ENCODE measurements around the gene SLC25A17.
A peak's percentile ranks its signal among the peaks of the same experiment; 100 is the strongest.
"Not testable (repeated sequence)": the region's sequence is repeated elsewhere in the genome, so short reads cannot be mapped to it uniquely, and the experiment has no call there.

The SLC25A17 gene, protein sequence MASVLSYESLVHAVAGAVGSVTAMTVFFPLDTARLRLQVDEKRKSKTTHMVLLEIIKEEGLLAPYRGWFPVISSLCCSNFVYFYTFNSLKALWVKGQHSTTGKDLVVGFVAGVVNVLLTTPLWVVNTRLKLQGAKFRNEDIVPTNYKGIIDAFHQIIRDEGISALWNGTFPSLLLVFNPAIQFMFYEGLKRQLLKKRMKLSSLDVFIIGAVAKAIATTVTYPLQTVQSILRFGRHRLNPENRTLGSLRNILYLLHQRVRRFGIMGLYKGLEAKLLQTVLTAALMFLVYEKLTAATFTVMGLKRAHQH

GRCh38 chr22:40818747-40819598 lies at the start of gene SLC25A17:
Gene SLC25A17, minus strand, starts transcription at chr22:40819346. Its CDS starts 98 bp downstream, at chr22:40819248.
- DNase-seq (ENCODE audit: low read depth in 2 of 2): peak; percentile 76 to 78

DNA sequence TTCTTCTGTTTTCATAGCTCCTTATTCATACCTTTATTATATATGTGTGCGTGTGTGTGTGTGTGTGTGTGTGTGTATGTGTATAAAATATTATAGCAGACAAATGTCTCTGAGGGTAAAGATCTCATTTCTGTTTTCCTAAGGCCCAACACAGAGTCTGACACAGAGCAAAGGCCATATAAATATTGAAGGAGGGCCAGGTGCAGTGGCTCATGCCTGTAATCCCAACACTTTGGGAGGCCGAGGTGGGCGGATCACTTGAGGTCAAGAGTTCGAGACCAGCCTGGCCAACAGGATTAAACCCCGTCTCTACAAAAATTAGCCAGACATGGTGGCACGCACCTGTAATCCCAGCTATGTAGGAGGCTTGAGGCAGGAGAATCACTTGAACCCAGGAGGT lies 49.2 kb upstream of the SLC25A17 start:
- not testable (repeated sequence) for DNase-seq (ENCODE audit: low read depth in 2 of 2)

GRCh38 chr22:40867109-40867508 lies 48.0 kb upstream of the SLC25A17 start:
- DNase-seq (ENCODE audit: low read depth in 2 of 2): no peak

GRCh38 chr22:40862537-40862936 lies 43.4 kb upstream of the SLC25A17 start:
- no peak for DNase-seq (ENCODE audit: low read depth in 2 of 2)

DNA sequence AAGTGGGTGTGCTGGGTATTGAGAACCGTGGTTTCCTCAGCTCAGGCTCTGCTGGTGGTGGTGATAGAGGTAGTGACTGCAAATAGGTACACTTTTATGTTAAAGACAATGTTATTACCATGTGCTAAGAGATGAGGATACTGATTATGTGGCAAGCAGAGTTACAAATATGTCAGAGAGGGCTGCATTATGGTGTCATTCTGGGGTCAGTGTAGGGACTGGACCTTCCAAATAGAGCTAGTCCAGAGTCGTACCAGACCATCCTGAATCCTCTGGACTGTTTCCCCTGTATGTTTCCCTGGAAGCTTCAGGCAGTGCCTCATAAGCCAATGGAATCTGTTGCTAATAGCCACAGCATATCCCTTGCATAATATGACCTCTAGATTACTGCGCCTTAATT lies 42.9 kb upstream of the SLC25A17 start, which contains the start of gene DNAJB7:
Gene DNAJB7, minus strand, starts transcription at position 101 of the 400 bp plus-strand sequence. CDS start 119 bp downstream, outside the sequence.
- DNase-seq (ENCODE audit: low read depth in 2 of 2): no peak

DNA sequence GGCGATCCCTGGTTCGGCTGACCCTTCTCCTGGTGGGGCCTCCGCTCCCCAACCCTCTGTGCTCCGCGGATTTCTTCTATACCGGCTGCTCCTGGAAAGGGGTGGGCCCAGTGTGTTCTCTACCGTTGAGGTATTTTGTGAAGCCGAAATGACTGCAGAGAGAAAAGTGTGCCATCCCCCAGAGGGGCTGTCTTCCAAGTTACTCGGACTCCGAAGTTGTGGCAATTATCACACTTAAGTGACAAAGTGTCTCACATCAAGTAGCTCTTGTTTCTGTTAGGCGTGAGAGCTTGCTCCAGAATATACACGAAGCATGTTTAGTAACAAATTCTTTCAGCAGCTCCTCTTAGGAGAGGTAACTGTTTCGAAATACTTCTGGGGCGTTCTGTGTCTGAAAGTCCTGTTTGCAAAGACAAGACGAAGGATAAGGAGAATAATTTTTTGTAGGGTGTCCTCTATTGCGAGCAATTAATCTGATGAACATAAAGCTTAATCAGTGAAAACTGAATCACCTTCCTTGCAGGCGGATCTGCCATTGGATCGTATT lies 38.2 kb upstream of the SLC25A17 start:
- DNase-seq (ENCODE audit: low read depth in 2 of 2): no peak

DNA sequence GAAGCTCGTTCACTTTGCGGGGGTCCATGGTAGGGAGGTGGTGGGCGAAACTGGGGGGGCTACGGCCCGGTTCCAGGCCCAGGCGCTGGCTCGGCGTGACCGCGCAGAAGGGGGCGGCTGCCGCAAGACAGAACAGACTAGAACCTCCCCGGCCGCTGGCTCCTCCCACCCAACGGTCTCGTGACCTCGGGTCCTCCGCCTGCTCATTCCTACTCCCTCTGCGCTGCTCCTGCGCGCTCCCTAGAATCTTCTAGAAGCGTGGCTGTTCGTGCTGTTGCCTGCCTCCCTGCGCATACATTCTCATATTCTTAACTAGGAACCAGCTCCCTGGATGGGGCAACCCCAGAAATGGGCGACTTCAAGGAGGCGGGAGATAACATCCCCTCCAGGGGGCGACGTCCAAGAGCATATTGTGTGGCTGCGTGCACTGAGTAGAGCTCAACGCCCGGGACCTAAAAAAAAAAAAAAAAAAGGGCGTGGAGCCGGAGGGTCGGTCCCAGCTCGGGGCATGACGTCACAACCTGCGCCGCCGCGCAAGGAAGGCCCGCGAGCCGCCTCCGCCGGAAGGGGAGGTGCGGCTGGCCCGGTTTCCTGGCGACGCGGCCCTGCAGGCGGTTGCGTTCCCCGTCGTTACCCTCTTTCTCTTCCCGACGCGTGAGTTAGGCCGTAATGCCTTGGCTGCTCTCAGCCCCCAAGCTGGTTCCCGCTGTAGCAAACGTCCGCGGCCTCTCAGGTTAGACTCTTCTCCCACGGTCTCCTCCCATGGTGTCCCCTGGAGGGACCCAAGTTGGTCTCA lies 37.6 kb upstream of the SLC25A17 start, which contains the start of the genes ST13 and XPNPEP3:
Gene ST13, minus strand, starts transcription at position 127 of the 796 bp plus-strand sequence. Its CDS starts 99 bp downstream, at position 28.
Gene XPNPEP3, plus strand, starts transcription at position 636 of the 796 bp plus-strand sequence. Its CDS starts 34 bp downstream, at position 670.
- peak; percentile 95 for DNase-seq (ENCODE audit: low read depth in 2 of 2)

- DNase-seq (ENCODE audit: low read depth in 2 of 2): no peak
These were observed 36.9 kb upstream of the SLC25A17 start for GRCh38 chr22:40855979-40856512.

- DNase-seq (ENCODE audit: low read depth in 2 of 2): no peak
These were observed 36.2 kb upstream of the SLC25A17 start for GRCh38 chr22:40855071-40855978.

- DNase-seq (ENCODE audit: low read depth in 2 of 2): no peak
These were observed 34.8 kb upstream of the SLC25A17 start for GRCh38 chr22:40853961-40854360.

DNA sequence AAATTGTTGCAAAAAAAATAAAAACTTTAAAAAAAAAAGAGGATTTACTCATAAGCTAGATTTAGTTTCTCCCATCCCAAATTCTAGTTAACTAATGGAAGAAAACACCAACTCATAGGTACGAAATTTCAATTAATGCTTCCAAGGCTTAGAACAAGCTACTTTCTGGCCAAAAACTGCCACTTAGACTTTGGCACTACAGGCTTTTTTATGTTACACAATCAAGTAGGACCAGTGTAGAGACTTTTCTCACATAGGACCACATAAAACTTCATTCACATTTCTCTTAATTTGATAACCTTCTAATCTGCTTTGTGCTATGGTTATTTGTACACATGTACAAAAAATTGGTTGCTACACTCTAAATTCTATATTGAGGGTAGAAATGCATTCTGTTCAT lies 34.2 kb upstream of the SLC25A17 start:
- DNase-seq (ENCODE audit: low read depth in 2 of 2): no peak

DNA sequence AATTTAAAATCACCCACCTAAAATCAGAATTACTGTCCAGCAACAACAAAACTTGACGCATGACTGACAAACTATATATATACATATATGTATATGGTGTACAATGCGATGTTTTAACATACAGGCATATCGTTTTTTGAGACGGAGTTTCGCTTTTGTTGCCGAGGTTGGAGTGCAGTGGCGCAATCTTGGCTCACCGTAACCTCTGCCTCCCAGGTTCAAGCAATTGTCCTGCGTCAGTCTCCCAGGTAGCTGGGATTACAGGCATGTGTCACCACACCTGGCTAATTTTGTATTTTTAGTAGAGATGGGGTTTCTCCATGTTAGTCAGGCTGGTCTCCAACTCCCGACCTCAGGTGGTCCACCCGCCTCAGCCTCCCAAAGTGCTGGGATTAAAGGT lies 26.7 kb upstream of the SLC25A17 start:
- DNase-seq (ENCODE audit: low read depth in 2 of 2): not testable (repeated sequence)

DNA sequence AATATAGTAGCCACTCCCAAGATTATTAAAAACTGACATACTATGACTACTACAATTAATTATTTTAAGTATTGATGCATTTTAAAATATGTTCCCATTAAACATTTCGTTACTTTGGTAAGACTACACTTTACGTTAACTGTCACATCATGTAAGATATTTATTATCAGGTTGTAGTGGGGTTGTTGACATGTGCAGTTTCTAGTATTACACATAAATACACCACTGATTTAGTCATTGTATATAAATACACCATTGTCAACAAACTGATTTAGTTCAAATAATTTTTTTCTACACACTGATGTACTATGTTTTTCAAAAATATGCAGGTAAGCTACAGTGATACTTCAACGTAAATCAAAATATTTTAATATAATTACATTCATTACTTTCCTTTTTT lies 25.8 kb upstream of the SLC25A17 start:
- no peak for DNase-seq (ENCODE audit: low read depth in 2 of 2)

- DNase-seq (ENCODE audit: low read depth in 2 of 2): no peak
These were observed 19.3 kb upstream of the SLC25A17 start for GRCh38 chr22:40838486-40838885.

- no peak for DNase-seq (ENCODE audit: low read depth in 2 of 2)
These were observed 15.5 kb upstream of the SLC25A17 start for GRCh38 chr22:40834619-40835018.

GRCh38 chr22:40829131-40829530 lies 10.0 kb upstream of the SLC25A17 start:
- no peak for DNase-seq (ENCODE audit: low read depth in 2 of 2)

GRCh38 chr22:40826984-40827741 lies 8.0 kb upstream of the SLC25A17 start:
- DNase-seq (ENCODE audit: low read depth in 2 of 2): no peak

DNA sequence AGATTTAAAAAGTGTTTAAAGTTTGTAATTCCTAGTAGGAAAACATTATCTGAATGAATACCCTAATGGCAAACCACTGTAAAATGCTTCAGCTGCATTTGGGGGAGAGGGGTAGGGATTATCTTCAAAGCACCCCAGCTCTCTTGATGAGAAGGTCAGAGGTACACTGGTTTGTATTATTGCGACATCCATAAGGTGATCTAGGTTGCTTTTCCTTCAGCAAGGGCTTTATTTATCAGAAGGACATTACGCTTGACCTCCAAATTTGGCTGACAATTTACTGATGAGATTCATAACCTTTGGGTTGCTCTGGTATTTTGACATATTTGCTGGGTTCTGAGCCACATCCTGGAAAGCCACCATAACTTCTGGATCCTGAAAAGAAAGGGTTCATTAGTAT lies 7.1 kb upstream of the SLC25A17 start:
- not testable (repeated sequence) for DNase-seq (ENCODE audit: low read depth in 2 of 2)

DNA sequence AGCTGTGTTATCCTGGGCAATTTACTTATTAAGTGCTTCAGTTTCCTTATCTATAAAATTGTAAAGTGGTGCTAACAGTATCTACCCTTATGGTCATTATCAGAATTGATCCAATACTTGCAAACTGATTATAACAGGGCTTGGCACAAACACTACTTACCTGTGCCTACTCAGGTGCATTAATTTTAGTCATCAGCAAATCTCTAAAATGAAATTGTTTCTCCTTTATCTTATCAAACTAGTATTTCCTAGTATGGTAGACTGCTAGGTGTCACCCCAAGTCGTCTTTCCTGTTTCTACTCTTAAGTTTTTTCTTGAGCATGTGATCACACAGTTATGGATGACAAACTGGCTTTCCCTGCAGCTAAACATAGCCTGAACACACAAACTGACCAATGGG lies 4.3 kb upstream of the SLC25A17 start:
- no peak for DNase-seq (ENCODE audit: low read depth in 2 of 2)
